HG02870 (cell line): ENCODE data around the gene EPB41L2.
A peak's percentile ranks its signal among the peaks of the same experiment; 100 is the strongest.

Experiments used
- ATAC-seq: cut with Tn5 transposase; IDR thresholded peaks from one replicate; pipeline ENCODE4 v1.9.1; 2021; ENCODE audit warnings: mild to moderate bottlenecking, moderate library complexity; ENCODE audit not compliant: unreplicated experiment

The EPB41L2 gene

GRCh38 chr6:130980310-130981032 lies 82.6 kb downstream of the EPB41L2 start:
- no peak for ATAC-seq

- no peak for ATAC-seq
These were observed 84.2 kb downstream of the EPB41L2 start for GRCh38 chr6:130978660-130979396.

- ATAC-seq: no peak
These were observed 84.9 kb downstream of the EPB41L2 start for GRCh38 chr6:130978180-130978579.

- no peak for ATAC-seq
These were observed 87.7 kb downstream of the EPB41L2 start for GRCh38 chr6:130975325-130975724.

GRCh38 chr6:130973521-130974277 lies 89.3 kb downstream of the EPB41L2 start:
- no peak for ATAC-seq

GRCh38 chr6:130971504-130971903 lies 91.5 kb downstream of the EPB41L2 start:
- no peak for ATAC-seq

GRCh38 chr6:130970839-130971410 lies 92.1 kb downstream of the EPB41L2 start:
- ATAC-seq: no peak

GRCh38 chr6:130969791-130970491 lies 93.1 kb downstream of the EPB41L2 start:
- ATAC-seq: no peak

GRCh38 chr6:130969166-130969565 lies 93.9 kb downstream of the EPB41L2 start:
- no peak for ATAC-seq

GRCh38 chr6:130968476-130968875 lies 94.6 kb downstream of the EPB41L2 start:
- no peak for ATAC-seq

GRCh38 chr6:130967502-130968445 lies 95.3 kb downstream of the EPB41L2 start:
- no peak for ATAC-seq

GRCh38 chr6:130966344-130966980 lies 96.6 kb downstream of the EPB41L2 start:
- no peak for ATAC-seq

- no peak for ATAC-seq
These were observed 97.4 kb downstream of the EPB41L2 start for GRCh38 chr6:130965656-130966055.

- ATAC-seq: no peak
These were observed 98.0 kb downstream of the EPB41L2 start for GRCh38 chr6:130964808-130965604.

- peak; percentile 58 for ATAC-seq
These were observed 98.8 kb downstream of the EPB41L2 start for GRCh38 chr6:130964289-130964688.

- no peak for ATAC-seq
These were observed 100.1 kb downstream of the EPB41L2 start for GRCh38 chr6:130962966-130963365.

GRCh38 chr6:130961148-130961547 lies 101.9 kb downstream of the EPB41L2 start:
- no peak for ATAC-seq

GRCh38 chr6:130959951-130960350 lies 103.1 kb downstream of the EPB41L2 start:
- ATAC-seq: no peak
